Measurements from ENCODE around the gene ZNF324B. TPM values are rescaled to one million over a fixed set of nuclear protein-coding genes. Genes with fewer than 3 reads are reported as not detected.
A peak's percentile ranks its signal among the peaks of the same experiment; 100 is the strongest.
"Not testable (repeated sequence)": the region's sequence is repeated elsewhere in the genome, so short reads cannot be mapped to it uniquely, and the experiment has no call there.

ZNF324B gene
- total RNA-seq, 1 experiment from 2014 or later, result 16.3 TPM

GRCh38 chr19:58480481-58480830, 29.0 kb downstream of the ZNF324B start:
- DNase-seq (ENCODE audit: low read depth), result no peak

DNA sequence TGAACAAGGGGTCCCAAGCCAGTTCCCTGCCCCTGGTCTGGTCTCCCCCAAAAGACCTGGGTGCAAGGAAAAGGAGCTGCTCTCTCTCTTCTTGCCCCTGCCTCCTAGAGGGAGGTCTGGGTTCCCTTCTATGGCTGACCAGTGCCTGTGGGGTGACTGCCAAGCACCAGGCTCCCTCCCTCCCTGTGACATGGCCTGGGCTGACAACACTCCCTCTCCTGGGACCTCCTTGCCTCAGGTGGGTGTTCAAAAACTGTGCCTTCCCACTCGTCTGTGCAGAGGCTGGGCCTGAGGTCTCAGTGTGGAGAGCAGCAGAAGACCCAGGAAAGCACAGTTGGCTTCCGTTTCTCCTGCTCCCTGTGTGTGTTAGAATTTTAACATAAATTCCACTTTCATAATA, 29.4 kb downstream of the ZNF324B start:
- DNase-seq (ENCODE audit: low read depth), result no peak

- no peak for DNase-seq (ENCODE audit: low read depth)
Observed at GRCh38 chr19:58482372-58482771, 30.9 kb downstream of the ZNF324B start.

GRCh38 chr19:58483776-58484175, 32.4 kb downstream of the ZNF324B start:
- DNase-seq (ENCODE audit: low read depth), result no peak

DNA sequence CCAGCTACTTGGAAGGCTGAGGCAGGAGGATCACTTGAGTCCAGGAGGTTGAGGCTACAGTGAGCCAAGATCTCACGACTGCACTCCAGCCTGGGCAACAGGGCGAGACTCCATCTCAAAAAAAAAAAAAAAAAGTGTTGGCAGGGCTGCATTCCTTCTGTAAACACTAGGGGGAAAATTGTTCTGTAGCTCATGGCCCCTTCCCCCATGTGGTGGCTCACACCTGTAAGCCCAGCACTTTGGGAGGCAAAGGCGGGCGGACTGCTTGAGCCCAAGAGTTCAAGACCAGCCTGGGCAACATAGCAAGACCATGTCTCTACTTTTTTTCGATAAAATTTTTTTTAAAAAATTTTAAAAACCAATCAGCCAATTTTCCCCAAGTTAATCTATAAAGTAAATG, 32.9 kb downstream of the ZNF324B start:
- not testable (repeated sequence) for DNase-seq (ENCODE audit: low read depth)

- no peak for DNase-seq (ENCODE audit: low read depth)
Observed at GRCh38 chr19:58491393-58491792, 40.0 kb downstream of the ZNF324B start.

- DNase-seq (ENCODE audit: low read depth), result no peak
Observed at GRCh38 chr19:58492265-58492664, 40.8 kb downstream of the ZNF324B start.

GRCh38 chr19:58497634-58498170, 46.3 kb downstream of the ZNF324B start:
- no peak for DNase-seq (ENCODE audit: low read depth)

DNA sequence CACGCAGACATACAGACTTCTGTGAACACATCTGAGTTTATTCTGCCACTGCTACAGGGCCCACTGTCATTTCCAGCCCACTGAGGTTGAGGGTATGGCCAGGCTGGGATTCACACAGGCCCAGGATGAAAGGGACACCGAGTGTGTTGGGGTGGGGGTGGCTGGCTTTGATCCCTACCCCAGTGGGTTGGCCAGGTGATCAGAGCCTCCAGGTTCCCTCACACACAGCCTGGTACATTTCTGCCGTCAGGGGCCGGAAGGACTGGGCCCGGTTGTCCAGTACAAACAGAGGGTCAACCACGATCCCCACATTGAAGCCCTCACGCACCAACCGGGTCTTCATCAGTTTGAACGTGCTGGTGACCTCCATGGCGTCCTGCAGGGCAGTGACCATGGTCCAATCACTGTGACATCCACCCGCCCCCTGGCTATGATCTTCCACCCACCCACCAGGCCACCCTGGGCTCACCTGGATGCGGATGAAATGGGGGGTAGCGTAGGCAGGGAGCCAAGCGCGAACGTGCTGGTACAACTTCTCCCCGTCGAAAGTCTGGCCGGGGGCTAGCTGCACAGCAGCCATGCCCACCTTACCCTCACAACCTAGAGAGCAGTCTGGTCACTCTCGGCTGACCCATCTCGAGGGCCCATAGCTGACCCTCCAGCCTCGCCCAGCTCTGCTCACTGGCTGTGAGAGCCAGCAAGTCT, 47.0 kb downstream of the ZNF324B start:
- no peak for DNase-seq (ENCODE audit: low read depth)

DNA sequence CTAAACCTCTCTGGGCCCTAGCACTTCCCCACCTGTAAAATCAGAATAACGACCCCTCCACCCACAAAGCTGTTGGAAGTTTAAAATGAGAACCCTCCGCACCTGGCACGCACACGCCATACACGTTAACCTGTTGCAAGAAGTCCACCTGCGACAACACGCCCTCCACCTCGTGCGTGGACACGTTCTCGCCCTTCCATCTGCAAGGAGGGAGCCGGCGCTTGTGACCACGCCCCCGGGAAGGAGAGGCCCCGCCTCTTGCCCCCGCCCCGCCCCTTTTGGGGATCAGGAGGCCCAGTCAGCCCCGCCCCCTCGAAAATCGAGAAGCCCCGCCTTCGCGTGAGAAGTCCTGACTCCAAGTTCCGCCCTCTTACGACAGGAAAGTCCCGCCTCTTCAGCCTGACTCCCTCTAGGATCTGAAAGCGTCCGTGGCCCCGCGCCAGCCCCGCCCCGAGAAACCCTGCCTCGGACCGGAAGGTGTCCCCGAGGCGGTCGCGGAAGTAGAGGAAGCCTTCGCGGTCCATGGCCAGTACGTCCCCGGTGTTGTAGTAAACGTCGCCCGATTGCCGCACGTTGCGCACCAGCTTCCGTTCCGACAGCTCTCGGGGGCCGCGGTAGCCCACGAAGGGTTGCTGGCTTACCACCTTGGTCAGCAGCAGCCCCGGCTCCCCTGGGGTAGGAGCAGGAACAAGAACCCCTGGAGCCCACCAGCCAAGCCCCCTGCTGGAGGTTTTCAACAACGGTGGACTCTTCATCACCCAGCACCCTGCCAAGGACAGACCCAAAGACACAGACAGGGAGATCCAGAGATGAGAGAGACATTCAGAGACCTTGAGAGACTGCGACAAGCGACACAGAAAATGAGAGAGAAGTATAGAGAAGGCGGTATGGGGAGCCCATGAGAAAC, 47.9 kb downstream of the ZNF324B start:
- DNase-seq (ENCODE audit: low read depth), result peak; percentile 99

DNA sequence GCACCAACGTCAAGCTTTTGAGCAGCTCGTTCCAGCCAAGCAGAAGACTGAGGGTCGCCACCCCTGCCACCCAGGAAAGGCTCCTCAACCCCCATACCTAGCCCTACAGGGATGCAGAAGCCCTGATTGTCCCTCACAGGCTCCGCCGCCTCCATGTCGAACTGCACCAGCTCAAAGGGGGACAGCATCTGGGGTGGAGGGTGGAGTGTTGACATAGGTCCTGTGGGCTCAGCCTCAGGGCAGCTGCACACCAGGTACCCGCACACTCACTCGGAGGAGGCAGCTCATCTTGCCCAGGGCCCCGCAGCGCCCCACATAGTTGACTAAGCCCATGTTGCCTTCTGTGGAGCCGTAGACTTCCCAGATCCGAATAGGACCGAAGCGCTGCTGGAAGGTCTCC, 48.8 kb downstream of the ZNF324B start:
- no peak for DNase-seq (ENCODE audit: low read depth)

Other genes with a start within 250 kb of the ZNF324B start
- gene ZNF544, start 222.7 kb upstream of the ZNF324B start, total RNA-seq (2014; rRNA removed; shearing (Covaris generic)), result 47.3 and 65.4 TPM in 2 replicates
- 3.7 and 7.1 TPM in 2 replicates for gene ZNF8, start 172.7 kb upstream of the ZNF324B start, total RNA-seq (2014; rRNA removed; shearing (Covaris generic))
- gene ERVK3-1, start 146.2 kb upstream of the ZNF324B start, total RNA-seq (2014; rRNA removed; shearing (Covaris generic)), result 90.1 and 122 TPM in 2 replicates
- gene ZSCAN22, start 124.6 kb upstream of the ZNF324B start, total RNA-seq (2014; rRNA removed; shearing (Covaris generic)), result 2.2 and 3.6 TPM in 2 replicates
- gene A1BG, start 98.1 kb upstream of the ZNF324B start, total RNA-seq (2014; rRNA removed; shearing (Covaris generic)), result 67.3 and 68.9 TPM in 2 replicates
- gene ZNF497, start 88.9 kb upstream of the ZNF324B start, total RNA-seq (2014; rRNA removed; shearing (Covaris generic)), result 0.54 and 1.5 TPM in 2 replicates
- 0.34 and 3.4 TPM in 2 replicates for gene ZNF837, start 70.6 kb upstream of the ZNF324B start, total RNA-seq (2014; rRNA removed; shearing (Covaris generic))
- gene RPS5, start 64.4 kb upstream of the ZNF324B start, total RNA-seq (2014; rRNA removed; shearing (Covaris generic)), result 1,319 and 1,664 TPM in 2 replicates
- gene RNF225, start 56.0 kb upstream of the ZNF324B start, total RNA-seq (2014; rRNA removed; shearing (Covaris generic)), result not detected in 2 replicates
- 11.6 and 14.2 TPM in 2 replicates for gene ZNF584, start 43.0 kb upstream of the ZNF324B start, total RNA-seq (2014; rRNA removed; shearing (Covaris generic))
- gene ZNF132, start 11.5 kb upstream of the ZNF324B start, total RNA-seq (2014; rRNA removed; shearing (Covaris generic)), result 4.8 and 4.9 TPM in 2 replicates
- 10.3 and 15.7 TPM in 2 replicates for gene ZNF324, start 15.5 kb downstream of the ZNF324B start, total RNA-seq (2014; rRNA removed; shearing (Covaris generic))
- 5.4 and 10.9 TPM in 2 replicates for gene ZNF446, start 24.7 kb downstream of the ZNF324B start, total RNA-seq (2014; rRNA removed; shearing (Covaris generic))
- gene SLC27A5, start 60.4 kb downstream of the ZNF324B start, total RNA-seq (2014; rRNA removed; shearing (Covaris generic)), result 4.1 and 5.2 TPM in 2 replicates
- gene ZBTB45, start 68.2 kb downstream of the ZNF324B start, total RNA-seq (2014; rRNA removed; shearing (Covaris generic)), result 5.8 and 9.7 TPM in 2 replicates
- 262 and 359 TPM in 2 replicates for gene TRIM28, start 92.4 kb downstream of the ZNF324B start, total RNA-seq (2014; rRNA removed; shearing (Covaris generic))
- 136 and 147 TPM in 2 replicates for gene CHMP2A, start 103.5 kb downstream of the ZNF324B start, total RNA-seq (2014; rRNA removed; shearing (Covaris generic))
- gene UBE2M, start 107.0 kb downstream of the ZNF324B start, total RNA-seq (2014; rRNA removed; shearing (Covaris generic)), result 99.7 and 113 TPM in 2 replicates
- gene MZF1, start 121.7 kb downstream of the ZNF324B start, total RNA-seq (2014; rRNA removed; shearing (Covaris generic)), result 5.9 and 10.3 TPM in 2 replicates